Thyroid gland (tissue), 4 donors: ENCODE results near the gene ME3.

Experiments
- POLR2A ChIP-seq, 2 donors: fragments of 450-650 bp; IDR thresholded peaks; one replicate each; pipeline ENCODE4 v1.6.1; 2017; ENCODE audit warnings: antibody characterized with exemption in 2 of 2, mild to moderate bottlenecking in 2 of 2, moderate library complexity in 1 of 2
- TF ChIP-seq, protein P1 (sequence below), 6 experiments: fragments of 200-600 bp in 3 of 6; fragments of 450-650 bp in 3 of 6; sonication (generic) in 3 of 6; IDR thresholded peaks; one replicate each; pipeline ENCODE4 v1.5.1; 2016 to 2019; ENCODE audit warnings: antibody characterized with exemption in 6 of 6, mild to moderate bottlenecking in 2 of 6, inconsistent platforms in 1 of 6, moderate library complexity in 1 of 6

DNA sequence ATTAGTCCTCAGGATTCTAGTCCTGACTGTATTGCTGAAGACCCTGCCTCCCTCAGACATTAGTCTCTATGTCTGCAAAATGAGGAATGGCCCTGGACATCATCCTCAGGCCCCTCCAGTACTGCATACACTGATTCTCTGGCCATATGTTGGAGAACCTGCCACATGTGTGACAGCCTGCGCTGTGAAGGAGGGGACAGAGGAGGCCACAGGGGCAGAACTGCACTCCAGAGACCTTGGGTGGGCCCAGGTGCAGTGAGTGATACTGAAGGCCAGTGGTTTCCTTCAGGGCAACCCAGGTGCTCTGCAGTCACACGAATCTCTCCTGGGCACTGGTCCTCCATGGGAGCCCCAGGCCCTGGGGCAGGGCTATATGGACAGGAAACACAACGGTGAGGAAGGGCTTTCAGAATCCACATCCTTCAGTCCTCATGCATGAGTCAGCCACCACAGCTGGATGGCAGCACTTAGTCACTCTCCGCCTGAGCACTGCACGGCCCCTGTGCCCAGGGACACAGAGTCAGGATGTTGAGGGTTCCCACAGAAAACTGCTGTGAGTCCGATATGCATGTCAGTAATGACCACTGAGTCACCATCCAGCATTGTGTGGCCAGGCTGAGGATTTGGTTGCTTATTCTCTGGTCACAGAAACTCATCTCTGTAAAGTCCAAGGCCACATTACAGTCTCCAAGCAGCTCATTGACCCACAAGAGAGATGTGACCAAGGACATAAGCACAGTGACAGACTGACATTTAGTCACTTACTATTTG is 39.7 kb downstream of the ME3 start:
- TF ChIP-seq, protein P1, sequence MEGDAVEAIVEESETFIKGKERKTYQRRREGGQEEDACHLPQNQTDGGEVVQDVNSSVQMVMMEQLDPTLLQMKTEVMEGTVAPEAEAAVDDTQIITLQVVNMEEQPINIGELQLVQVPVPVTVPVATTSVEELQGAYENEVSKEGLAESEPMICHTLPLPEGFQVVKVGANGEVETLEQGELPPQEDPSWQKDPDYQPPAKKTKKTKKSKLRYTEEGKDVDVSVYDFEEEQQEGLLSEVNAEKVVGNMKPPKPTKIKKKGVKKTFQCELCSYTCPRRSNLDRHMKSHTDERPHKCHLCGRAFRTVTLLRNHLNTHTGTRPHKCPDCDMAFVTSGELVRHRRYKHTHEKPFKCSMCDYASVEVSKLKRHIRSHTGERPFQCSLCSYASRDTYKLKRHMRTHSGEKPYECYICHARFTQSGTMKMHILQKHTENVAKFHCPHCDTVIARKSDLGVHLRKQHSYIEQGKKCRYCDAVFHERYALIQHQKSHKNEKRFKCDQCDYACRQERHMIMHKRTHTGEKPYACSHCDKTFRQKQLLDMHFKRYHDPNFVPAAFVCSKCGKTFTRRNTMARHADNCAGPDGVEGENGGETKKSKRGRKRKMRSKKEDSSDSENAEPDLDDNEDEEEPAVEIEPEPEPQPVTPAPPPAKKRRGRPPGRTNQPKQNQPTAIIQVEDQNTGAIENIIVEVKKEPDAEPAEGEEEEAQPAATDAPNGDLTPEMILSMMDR (IDR thresholded peaks at IDR 0.05) = no peak
- TF ChIP-seq POLR2A (IDR thresholded peaks at IDR 0.05) = no peak
